HuH-7.5 (cell line): ENCODE results near the gene URAD.
A peak's percentile ranks its signal among the peaks of the same experiment; 100 is the strongest.

Experiments used
- DNase-seq: peaks from one replicate; pipeline ENCODE4 v3.0.0; 2011; ENCODE audit warnings: low spot score

The URAD gene

DNA sequence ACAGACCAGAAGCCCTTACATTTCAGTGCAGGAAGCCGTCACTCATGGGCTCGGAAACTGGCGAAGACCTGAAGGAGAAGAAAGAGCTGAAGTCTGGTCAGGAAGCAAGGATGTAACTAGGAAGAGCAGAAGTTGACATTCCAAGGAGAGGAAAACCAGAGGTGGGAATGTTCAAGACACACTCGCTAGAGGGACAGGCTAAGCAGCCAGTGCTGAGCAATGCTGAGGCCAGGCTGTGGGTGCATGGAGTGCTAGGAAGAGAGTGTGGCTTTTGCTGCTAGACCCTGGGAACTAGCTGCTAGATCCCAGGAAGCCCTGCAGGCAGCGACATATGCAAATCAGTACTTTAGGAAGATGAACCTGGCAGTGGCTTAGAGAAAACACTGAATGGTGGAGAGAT, 12.1 kb upstream of the URAD start:
- no peak for DNase-seq

DNA sequence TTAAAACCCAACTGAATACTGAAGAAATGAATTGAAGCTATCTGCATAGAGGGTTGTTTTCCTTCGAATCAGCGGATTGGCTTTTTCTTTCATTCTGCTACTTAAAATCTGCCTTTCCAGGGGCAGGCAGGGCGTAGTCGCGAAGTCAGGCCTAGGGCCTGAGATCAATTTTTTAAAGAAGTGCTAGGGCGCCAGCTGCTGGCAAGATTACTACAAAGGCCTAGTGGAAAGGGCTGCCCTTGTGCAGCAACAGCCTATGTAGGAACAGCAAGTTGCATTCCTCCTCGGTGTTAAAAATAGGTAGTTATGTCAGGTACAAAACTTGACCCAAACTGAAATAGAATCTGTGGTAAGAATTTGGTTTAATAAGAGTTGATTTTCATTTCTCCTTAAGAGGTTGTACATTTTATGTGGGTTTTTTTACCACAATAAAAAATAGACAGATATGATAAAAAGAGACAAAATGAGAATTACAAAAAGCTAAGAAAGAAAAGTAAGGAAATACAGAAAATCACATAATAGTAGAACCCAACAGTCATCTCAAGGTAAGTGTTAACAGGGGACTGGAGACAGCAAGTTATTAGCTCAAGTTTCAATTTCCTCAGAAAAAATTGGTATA, 9.5 kb upstream of the URAD start:
- DNase-seq, result no peak

DNA sequence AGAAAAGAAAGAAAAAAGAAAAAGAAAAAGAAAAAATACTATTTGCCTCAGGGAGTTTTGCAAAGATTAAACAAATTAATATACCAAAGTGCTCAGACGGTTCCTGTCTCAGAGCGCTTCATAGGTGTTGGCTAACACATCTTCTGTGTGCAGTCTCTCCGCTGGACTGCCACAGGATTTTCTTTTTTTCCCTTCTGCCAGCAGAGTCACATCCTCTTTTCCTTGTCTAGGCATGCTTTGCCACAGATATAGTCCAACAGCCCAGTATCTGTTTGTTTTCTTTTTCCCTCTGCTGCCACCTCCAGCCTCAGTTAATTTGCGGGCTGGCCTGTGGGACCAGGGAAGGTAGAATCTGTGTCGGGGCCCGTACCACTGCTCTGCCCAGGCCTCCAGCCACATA, 3.4 kb upstream of the URAD start:
- no peak for DNase-seq

DNA sequence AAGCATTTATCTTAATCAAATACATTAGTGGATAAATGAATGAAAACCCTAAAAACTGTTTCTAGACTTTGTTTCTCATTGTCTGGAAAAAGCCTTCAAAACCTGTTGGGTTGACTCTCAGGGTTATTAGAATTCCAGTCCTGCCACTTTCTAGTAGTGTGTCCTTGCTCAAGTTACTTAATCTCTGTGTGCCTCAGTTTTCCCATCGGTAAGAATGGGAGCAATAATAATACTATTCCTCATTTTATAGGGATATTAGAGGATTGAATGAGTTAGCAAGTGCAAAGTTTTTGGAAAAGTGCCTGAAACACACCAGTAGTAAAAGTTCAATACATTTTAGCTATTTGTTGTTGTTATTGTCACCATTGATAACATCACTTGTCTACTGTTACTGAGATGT, 2.9 kb downstream of the URAD start:
- DNase-seq, result no peak

DNA sequence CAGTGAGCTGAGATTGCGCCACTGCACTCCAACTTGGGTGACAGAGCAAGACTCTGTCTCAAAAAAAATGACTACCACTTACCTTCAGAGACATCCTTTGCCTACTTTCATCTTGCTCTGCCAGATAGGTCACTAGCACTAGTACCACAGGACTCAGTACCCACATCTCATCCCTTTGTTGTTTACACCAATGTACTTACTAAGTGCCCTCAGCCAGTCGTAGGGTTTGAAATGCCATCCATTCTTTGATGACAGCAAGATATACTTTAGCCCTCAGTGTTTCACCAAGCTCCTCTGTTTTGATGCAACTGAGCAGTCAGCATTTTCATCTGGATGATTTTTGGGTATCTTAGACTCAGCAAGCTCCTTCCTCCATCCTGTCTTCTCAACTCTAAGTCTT, 6.1 kb downstream of the URAD start:
- no peak for DNase-seq

DNA sequence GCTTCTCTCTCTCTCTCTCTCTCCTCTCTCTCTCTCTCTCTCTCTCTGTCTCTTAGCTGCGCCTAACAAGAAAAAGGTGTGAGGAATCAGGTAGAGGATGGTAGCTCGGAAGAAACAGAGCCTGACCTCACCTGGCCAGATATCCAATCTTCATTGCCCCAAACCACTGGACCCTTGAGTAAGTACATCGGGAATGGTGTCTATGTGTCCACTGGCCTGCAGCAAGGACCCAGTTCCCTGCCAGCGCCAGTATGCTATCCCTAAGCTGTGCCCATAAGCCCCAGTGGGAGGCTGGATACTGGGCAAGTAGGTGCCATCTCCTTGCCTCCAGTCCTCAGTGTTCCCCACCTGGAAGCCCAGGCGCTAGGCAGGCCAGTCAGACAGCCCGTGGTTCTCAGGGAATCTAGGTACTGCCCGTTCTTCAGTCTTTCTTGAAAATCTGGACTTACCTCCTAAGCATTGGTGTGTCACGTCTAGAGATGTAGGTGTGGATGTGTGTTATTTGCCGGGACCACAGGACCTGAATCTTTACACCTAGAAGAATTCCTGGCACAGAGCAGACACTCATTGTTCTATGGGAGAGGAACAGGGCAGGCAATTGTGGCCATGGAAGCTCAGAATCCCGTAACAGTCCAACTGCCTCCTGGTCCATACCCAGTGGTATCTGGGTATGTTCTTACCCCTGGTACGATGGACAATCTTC, 7.3 kb downstream of the URAD start:
- DNase-seq, result no peak

DNA sequence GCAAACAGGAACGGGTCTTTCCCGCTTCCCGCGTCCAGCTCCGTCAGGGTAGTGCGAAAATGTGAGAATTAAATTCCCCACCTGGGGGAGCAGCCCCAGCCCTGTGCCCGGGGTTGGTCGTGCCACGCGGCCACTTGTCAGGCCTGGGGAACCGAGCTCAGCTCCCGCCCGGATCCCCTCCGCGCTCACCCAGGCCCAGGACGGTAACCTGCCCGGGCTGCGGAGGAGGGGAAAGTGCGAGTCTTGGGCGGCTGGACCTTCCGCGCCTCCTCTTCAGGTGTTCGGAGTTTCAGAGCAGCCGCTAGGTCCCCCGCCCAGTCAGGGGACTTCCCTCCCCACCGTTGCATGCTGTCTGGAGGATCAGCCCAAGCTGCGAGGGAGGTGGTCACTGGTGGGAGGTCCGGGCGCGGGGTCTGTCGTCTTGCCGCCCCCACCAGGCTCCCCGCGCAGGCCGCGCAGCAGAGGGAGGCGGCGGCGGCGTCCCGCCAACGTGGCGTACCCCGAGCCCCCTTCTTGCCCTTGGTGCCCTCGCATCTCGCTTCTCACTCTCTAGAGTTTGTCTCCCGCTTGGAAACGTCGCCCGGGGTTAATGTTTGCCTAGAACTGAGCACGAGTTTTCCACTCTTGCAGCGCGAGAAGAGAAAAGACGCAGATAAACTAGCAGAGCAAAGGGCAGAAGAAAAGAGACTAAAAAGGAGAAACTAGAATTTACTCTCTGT, 8.1 kb downstream of the URAD start:
- DNase-seq, result peak; percentile 69

DNA sequence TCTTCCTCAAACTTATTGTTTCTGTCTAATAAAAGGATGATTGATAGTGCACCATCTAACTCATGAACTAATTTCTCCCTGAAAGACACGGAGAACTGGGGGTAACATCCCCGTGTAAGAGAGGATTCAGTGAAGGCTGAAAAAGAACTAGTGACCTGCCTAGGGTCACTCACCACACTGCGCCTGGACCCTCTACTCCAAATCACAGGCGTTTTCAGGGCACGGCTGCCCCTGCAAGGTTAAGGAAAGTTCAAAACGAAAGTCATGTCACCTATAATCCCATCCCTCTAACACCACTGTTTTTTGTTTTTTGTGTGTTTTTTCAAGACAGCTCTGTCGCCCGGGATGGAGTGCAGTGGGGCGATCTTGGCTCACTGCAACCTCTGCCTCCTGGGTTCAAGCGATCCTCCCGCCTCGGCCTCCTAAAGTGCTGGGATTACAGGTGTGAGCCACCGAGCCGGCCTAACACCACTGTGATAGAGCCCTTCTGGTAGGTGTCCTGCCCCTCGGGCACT, 8.7 kb downstream of the URAD start:
- DNase-seq, result no peak

DNA sequence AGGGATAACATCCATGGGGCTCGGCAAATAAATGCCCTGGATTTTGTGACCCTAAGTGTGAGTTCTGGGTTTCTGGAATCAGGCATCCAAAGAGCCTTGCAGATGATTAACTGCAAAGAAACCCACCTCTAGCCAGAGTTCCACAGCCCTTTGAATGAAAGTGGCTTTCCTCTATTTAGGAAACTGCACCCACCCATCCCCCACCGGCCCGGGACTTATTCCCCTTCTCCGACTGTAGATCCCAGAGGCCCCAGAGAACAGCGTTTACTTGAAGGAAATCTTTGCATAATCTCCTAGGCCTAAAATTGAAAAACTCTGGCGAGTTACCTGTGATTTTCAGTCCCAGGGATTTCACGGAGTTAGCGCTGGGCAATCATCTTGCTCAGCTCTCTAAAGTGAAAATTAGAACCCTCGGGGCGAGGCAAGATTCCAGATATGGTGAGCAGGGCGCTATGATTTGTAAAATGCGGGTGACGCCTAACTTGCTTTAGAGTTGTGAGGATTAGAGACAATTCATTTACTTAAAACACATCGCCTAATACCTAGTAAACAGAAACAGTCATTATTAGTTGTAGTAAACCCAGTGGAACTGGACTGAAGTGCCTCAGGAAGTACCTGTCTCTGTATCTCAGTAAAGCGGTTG, 9.4 kb downstream of the URAD start:
- DNase-seq, result no peak

DNA sequence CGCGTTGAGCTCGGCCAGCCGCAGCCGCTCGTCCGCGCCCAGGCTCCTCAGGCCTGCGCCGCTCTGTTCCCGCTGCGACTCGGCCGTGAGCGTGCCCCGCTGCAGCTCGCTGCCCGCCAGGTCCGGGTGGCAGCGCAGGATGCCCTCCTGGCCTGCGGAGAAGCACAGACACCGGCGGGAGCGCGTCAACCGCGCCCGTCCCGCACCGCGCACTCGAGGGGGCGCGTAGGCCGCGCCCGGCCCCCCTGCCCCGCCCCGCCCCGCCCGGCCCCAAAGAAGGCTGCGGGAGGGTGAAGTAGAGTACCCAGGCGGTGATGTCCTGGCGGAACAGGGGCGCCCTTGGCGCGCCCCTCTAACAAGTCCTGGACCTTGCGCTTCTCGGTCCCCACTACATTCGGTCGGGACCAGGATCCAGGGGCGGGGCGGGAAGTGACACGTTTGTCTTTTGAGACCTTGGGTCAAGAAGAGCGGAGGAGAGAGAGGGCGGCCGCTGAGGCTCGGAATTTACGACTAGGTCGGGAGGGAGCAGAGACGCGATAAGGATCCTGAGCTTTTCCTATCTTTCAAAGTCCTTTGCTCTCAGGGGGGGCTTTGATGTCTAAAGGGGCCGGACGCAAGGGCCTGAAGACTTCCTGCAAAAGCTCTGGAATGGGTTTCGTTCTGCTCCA, 10.1 kb downstream of the URAD start:
- no peak for DNase-seq

DNA sequence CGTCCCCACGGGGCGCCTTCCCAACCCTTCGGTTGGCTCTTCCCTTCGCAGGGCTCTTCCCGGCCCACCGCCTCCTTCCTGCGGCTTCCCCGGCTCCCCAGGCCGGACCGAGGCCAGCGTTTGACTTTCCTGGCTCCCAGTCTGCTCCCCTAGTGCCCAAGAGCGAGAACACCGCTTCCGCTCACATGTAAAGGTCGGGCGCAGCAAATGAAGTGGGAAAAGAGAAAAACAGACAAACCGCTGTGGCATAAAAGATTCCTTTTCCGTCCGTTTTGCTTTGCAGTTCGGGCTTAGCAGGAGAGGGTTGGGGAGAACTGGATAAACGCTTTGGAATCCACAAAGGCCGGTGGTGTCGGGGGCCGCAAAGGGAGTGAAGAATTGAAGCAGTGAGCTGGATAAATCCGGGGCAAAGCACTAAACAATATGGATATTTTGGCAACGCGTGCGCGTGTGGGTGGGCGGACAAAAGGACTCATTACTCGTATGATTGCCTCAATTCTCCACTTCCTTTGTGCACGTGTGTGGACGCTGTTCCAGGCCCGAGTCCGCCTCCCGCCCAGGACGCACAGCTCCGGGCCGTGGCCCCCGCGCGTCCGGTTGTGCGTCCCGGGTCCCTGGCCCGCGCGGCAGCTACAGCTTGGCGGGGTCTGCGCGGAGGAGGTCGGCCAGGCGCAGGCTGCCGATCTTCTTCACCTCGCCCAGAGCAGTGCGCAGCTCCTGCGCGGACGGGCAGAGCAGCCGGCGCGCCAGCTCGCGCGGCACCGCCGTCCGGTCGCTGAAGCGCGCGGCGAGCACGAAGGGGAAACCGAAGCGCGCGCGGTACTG, 10.8 kb downstream of the URAD start:
- DNase-seq, result peak; percentile 41

DNA sequence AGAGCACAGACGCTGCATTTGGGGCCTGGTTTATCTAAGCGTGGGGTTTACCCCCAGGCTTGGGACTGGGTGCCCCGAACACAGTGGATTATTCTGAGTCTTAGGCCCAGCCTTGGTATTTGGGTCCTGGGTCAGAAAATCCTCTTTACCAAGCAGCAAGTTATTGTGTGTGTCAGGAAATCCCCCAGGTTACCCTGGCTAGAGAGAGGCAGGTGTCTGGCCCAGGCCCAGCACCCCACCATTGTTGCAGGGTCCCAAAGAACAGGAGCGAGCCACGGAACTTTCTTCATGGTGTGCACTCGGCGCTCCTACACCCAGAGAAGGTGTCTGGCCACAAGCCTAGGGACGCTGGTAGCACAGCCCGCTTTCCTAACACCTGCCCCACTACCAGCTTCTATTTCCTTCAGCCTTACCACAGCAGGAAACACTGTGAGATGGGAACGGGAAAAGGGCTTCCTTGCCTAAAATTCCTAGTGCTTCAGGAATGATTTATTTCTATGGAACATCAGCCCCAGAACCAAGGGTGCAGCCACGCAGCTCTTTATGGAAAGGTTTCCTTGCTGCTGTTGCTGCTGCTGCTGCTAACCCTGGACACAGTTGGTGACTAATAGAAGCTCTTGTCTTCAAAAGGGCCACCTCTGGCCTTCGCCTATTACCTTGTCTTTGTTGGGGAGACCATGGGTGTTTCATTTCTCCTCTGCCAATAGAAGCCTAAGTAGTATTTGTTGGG, 12.0 kb downstream of the URAD start:
- DNase-seq, result no peak

DNA sequence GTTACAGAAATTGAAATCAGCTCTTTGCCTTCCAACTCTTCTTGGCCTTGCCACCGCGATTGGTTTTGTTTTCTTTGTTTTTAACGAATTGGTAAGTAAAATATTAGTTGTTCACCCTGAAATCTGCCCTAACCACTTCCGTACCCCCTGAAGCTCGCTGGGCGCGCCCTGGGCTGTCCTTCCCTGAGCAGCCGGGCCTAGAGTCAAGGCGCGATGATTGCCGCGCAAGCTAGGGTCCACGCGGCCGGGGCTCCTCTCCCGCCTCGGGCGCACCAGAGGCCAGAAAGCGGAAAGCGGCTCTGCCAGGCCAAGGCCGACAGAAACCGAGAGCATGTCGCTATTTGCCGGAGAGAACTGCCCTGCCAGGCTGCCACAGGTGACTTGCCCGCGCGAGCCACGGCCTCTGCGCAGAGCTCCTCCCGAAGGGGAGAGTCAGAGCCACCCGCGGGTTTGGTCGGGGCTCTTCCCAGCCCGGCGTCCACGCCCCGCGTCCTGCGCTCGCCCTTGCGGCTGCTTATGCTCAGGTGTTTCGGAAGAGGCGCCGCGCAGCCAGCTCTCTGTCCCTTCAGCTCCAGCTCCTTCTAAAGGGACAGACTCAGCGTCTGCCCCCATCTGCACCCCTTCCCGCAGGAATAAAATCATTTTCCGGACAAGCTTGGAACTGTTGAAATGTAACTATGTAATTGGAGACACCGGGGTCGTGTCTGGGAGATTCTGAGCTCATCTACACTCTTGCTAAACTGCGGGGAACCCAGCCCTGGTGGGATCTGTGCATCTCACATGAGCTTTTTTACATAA, 12.7 kb downstream of the URAD start:
- DNase-seq, result no peak

DNA sequence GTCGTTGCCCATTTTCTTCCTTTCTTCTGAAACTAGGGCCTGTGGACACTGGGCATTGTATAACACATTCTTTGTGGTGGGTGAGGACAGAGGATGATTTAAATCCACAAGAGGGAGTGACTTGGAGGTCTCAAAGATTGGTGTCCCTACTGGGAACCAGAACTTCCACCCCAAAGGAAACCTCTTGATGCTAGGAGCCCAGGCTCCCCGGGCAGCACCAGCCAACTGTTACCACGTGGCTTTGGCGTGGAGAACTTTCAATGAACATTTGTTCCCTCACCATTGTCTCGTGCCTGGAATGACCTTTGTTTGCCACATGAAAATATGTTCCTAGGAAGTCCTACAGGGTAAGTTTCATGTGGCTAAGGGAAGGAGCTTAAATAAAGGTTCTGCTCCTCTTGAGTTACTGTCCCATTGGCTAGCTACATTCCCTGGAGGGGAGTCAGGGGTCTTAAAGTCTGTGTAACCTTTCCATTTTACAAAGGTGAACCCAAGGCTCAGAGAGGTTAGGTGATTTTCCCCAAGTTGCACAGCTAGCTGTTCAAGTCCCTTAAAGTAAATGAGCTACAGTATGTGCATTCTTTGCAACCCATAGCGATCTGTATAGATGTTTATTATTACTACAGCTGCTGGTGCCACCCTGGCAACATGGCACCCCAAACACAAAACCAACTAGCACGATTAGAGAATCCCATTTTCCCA, 14.4 kb downstream of the URAD start:
- no peak for DNase-seq

DNA sequence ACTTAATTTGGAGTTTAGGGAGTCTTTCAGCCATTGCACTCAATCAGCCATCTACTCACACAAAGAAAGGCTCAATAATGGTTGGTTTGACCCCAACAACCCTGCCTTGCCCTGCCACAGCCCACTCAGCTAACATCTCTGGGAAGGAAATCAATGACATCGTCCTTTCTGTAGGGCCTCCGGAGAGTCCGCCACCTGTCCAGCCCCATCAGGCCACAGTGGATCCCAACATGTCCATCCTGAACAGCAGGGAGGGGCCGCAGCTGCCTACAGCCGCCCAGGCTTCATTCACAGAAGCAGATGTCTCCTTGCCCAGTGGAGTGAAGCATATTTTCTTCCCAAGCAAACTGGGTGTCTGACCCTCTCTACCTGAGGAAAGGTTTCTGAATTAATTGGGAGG, 15.2 kb downstream of the URAD start:
- DNase-seq, result no peak

DNA sequence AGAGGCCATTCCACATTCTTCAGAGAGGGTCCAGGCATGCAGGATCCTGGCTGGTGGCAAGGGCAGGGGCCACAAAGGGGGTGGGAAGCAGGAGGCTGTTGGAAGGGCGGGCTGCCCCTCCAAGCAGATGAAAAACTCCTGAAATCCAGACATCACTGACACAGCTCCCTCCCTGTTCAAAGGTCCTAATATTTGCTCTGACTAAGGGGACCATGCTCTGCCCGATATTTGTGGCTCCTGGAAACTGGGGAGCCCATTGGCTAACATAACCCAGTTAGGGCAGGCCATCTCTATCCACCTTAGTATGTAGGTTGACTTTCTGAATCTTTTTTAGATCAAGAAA, 16.0 kb downstream of the URAD start:
- no peak for DNase-seq

DNA sequence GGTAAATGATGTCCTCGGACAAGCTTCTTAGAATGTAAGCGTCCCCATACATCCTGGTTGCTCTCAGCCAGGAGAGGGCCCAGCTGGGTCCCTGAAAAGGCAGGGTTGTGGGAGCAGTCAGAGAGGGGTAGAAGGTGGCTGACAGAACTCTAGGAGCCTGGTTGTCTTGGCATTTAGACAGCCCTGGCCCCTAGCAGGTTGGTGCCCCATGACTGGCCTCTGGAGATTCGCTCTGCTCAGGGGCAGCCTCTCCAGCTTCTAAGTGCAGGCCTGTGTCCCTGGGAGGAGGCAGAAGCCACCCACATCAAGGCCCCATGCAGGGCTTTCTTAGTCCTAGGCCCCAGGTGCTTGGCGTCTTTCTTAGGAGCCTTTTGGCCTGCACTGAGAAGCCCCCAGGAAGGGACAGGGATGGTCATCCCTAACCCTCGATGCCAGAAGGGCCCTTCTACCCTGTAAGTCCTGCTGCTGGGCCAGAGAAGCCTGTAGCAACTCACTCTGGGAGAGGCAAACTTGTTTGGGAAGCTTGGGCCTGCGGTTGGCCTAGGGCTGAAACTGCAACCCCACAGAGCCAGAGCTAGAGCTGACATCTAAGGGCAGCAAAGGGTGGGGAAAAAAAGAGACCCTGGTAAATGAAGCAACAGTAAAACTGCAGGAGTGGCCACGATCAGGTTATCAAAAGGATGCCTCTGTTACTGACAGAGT, 16.6 kb downstream of the URAD start:
- no peak for DNase-seq

DNA sequence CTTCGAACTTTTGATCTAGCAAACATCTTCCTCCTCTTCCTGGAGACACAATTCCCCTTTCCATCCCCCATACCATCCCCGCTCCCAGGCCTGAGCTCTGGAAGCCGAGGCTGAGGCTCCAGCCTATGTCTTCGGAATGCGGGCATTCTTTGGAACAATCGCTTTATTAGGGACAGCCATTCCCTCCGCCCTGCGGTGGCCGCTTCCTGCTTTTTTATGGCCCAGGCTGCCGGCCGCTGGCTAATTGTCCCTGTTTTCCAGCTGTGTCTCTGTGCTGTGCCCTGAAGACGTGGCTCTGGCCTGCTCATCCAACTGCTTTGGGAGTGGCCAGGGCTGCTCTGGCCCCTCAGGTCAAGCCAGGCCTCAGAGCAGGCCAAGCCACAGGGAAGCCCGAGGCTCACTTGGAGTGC, 17.3 kb downstream of the URAD start:
- DNase-seq, result no peak
